Activated naive CD8-positive, alpha-beta T cell treated with anti-CD3 and anti-CD28 coated beads, Interleukin-2, amount 50 U/mL, for 24 hours (primary cell): ENCODE data around the gene C1GALT1C1.

Source experiments
- ATAC-seq: fragments of 150-1000 bp; cut with Tn5 transposase; one replicate; pipeline ENCODE4 v1.10.0; 2021
- DNase-seq: peaks from one replicate; pipeline ENCODE4 v3.0.0; 2021
- H3K27ac Mint-ChIP-seq: one replicate; pipeline ENCODE4 v1.8.0; 2021; ENCODE audit warnings: mild to moderate bottlenecking, mixed read lengths
- H3K27me3 Mint-ChIP-seq: one replicate; pipeline ENCODE4 v1.8.0; 2021; ENCODE audit warnings: mixed read lengths
- H3K36me3 Mint-ChIP-seq: one replicate; pipeline ENCODE4 v1.8.0; 2021; ENCODE audit warnings: low read depth, mixed read lengths
- H3K4me1 Mint-ChIP-seq: one replicate; pipeline ENCODE4 v1.8.0; 2021; ENCODE audit warnings: mixed read lengths
- H3K4me3 Mint-ChIP-seq: one replicate; pipeline ENCODE4 v1.8.0; 2021; ENCODE audit warnings: mild to moderate bottlenecking, moderate library complexity, mixed read lengths
- H3K9me3 Mint-ChIP-seq: one replicate; pipeline ENCODE4 v1.8.0; 2021; ENCODE audit warnings: mixed read lengths

The C1GALT1C1 gene

DNA sequence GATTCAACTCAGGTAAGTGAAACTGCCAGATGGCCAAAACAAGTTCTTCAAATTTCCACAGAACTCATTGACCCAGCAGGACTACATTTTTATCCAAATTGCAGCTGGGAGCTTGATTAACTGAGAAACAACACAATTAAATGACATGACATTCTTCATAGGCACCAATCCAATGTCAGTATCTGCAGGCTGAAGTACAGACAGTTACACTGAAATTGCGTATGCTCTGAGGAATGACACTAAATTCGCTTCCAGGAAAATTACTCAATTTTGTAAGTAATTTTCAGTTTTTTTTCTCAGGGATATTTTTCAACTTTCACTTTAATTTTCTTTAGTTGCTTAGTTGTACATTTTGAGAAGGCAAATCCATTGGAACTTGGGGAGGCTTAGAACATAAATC lies 4.5 kb downstream of the C1GALT1C1 start:
- H3K36me3 Mint-ChIP-seq: peaks cover 14% of the 10 kb centered on the region
- H3K4me3 Mint-ChIP-seq: no peak overlapping the region
- no peak for ATAC-seq
- no peak for DNase-seq
- peaks cover 23% of the 10 kb centered on the region for H3K4me1 Mint-ChIP-seq
- H3K27ac Mint-ChIP-seq: no peak overlapping the region
- H3K27me3 Mint-ChIP-seq: no peaks in the 10 kb centered on the region
- H3K9me3 Mint-ChIP-seq: no peaks in the 10 kb centered on the region

DNA sequence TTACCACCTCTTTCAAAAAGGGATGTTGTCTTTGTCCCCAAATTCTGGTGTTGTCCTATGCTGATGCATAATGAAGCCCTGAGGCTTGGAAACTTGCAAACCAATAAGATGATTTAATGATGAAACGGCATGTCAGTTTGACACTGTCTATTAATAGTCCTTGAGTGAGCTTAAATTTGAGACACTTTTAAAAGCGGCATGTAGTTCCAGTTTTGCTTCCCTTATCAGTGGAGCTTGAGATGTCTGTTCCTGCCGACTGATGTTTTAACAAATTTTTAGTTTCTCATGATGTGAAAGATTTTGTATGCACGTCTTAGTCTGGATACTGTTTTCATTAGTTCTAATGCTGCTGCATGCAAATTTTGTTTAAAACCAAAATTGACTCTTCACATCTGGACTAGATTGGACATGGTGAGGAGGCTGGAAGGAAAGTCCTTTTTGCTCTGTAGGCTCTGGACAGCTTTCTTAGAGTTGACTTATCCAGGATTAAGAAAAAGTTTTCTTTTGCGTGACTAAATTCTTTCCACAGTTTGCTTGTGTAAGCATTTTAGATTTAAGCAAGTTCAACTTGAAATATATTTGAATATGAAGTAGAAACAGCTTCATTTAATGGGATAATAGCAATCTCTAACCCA lies 11.7 kb downstream of the C1GALT1C1 start:
- ATAC-seq (no peak), DNase-seq (no peak)
- H3K9me3 Mint-ChIP-seq: no peaks in the 10 kb centered on the region
- no peak overlapping the region for H3K27ac Mint-ChIP-seq
- peaks cover 15% of the 10 kb centered on the region for H3K4me1 Mint-ChIP-seq
- no peak overlapping the region for H3K4me3 Mint-ChIP-seq
- no peaks in the 10 kb centered on the region for H3K27me3 Mint-ChIP-seq
- peaks cover 23% of the 10 kb centered on the region for H3K36me3 Mint-ChIP-seq

DNA sequence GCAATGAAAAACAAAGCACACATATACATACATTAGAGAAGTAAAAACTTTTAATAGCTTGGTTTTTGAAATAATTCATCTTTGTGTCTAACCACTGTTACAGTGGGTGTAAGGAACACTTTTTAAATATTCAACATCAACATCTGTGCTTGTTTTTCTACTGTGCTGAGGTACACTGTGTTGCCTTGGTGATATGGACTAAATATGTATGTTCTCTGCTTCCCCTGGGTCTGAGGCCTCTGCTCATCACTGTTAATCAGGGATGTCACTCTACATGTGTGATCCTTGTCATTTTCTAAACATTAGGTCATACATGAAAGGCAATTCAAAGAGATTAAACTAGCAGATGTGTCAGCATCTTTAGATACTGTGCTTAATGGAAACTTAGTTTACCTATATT lies 15.0 kb downstream of the C1GALT1C1 start:
- DNase-seq: no peak
- ATAC-seq: no peak
- H3K9me3 Mint-ChIP-seq: no peaks in the 10 kb centered on the region
- peaks cover 14% of the 10 kb centered on the region for H3K4me1 Mint-ChIP-seq
- no peaks in the 10 kb centered on the region for H3K27me3 Mint-ChIP-seq
- no peak overlapping the region for H3K4me3 Mint-ChIP-seq
- H3K27ac Mint-ChIP-seq: no peak overlapping the region
- peaks cover 17% of the 10 kb centered on the region for H3K36me3 Mint-ChIP-seq

DNA sequence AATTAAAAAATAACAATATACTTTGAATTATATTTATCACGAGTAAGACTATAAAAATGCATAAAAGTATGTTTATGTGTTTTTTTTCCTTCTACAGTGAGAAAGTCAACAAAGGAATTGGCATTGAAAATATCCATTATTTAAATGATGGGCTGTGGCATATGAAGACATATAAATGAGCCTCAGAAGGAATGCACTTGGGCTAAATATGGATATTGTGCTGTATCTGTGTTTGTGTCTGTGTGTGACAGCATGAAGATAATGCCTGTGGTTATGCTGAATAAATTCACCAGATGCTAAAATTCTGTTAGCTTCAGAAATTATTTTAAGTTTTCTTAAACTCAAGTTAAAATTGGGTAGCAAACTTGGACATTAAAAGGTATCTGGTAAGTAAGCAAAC lies 17.8 kb downstream of the C1GALT1C1 start:
- Mint-ChIP-seq H3K27me3 (no peaks in the 10 kb centered on the region), H3K36me3 (peaks cover 15% of the 10 kb centered on the region), H3K4me1 (no peaks in the 10 kb centered on the region), H3K4me3 (no peak overlapping the region), H3K9me3 (no peaks in the 10 kb centered on the region), H3K27ac (no peak overlapping the region)
- DNase-seq (no peak), ATAC-seq (no peak)

DNA sequence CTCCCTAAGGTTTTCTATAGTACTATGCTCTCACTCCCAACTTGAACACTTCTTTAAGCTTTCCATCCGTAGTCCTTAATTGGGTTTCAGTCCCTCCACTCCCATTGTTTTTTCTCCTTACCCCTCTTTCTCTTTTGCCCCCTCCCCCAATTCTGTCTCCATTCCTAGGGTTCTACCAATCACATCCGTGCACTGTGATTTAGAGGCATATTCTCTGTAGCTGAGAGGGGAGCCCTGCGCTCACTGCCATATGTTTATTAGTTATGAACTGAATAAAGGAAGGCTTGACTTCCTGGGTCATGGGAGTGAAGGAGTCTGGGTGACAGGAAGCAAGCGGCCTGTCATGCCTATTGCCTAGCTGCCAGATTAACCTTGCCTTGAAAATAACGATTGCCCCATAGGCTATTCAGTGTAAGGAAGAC lies 25.5 kb downstream of the C1GALT1C1 start:
- no peaks in the 10 kb centered on the region for H3K9me3 Mint-ChIP-seq
- DNase-seq (peak; percentile 12), ATAC-seq (peak; percentile 52)
- peak overlapping the region; percentile 95 for H3K27ac Mint-ChIP-seq
- peak overlapping the region; percentile 92 for H3K4me3 Mint-ChIP-seq
- H3K36me3 Mint-ChIP-seq: peaks cover 4% of the 10 kb centered on the region
- no peaks in the 10 kb centered on the region for H3K27me3 Mint-ChIP-seq
- H3K4me1 Mint-ChIP-seq: peaks cover 11% of the 10 kb centered on the region

DNA sequence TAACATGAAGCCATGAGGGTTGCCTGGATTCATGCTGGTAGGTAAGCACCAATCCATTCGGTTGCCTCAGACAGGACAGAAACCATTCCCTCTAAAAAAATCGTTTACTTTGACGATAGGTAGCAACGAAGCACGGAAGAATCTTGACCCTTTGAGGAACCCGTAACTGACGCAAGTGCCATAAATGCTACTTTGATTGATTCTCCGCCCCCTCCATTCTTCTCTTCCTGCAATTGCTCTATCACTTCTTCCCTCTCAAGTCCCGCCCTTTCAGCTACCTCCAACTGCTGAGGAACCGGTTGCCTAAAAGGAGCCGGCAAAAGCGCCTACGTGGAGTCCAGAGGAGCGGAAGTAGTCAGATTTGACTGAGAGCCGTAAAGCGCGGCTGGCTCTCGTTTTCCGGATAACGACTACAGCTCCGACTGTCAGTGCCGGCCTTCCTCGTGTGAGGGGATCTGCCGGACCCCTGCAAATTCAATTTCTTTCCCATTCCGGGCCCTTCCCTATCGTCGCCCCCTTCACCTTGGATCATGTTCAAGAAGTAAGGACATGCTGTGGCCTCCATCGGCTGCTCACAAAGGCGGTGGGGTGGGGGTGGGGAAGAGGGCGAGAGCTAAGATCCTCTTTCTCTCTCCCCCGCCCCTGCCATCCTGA lies 26.0 kb downstream of the C1GALT1C1 start, which contains the start of gene MCTS1:
Gene MCTS1, plus strand, starts transcription at position 395 of the 654 bp plus-strand sequence. Its CDS starts 136 bp downstream, at position 531.
- peak within 1 kb of the TSS; percentile 92 for H3K4me3 Mint-ChIP-seq
- H3K27ac Mint-ChIP-seq: peak within 1 kb of the TSS; percentile 95
- H3K27me3 Mint-ChIP-seq: no peaks in the 10 kb centered on the region
- ATAC-seq (peak; percentile 97), DNase-seq (peak; percentile 70)
- peaks cover 4% of the 10 kb centered on the region for H3K36me3 Mint-ChIP-seq
- peaks cover 11% of the 10 kb centered on the region for H3K4me1 Mint-ChIP-seq
- no peaks in the 10 kb centered on the region for H3K9me3 Mint-ChIP-seq

DNA sequence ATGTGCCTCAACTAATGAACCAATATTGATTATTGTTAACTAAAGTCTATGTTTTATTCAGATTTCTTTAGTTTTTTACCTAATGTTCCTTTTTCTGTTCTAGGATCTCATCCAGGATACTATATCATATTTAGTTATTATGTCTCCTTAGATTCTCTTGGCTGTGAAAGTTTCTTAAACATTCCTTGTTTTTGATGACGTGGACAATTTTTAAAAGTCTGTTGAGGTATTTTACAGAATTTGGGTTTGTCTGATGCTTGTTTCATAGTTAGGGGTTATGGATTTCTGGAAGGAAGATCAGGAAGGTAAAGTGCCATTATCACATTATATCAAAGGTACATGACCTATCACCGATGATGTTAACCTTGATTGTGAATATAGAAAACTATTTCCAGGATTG lies 44.2 kb downstream of the C1GALT1C1 start:
- H3K27me3 Mint-ChIP-seq: no peaks in the 10 kb centered on the region
- H3K27ac Mint-ChIP-seq: no peak overlapping the region
- H3K36me3 Mint-ChIP-seq: no peaks in the 10 kb centered on the region
- H3K9me3 Mint-ChIP-seq: no peaks in the 10 kb centered on the region
- H3K4me3 Mint-ChIP-seq: no peak overlapping the region
- DNase-seq: no peak
- ATAC-seq: no peak
- peaks cover 4% of the 10 kb centered on the region for H3K4me1 Mint-ChIP-seq
